Measurements from ENCODE around the gene UNKL. TPM values are rescaled to one million over a fixed set of nuclear protein-coding genes. Genes with fewer than 3 reads are reported as not detected.

Gene UNKL
- total and polyA plus RNA-seq, 8 donors, result 4.8 to 75.0 (median 28.2) TPM

DNA sequence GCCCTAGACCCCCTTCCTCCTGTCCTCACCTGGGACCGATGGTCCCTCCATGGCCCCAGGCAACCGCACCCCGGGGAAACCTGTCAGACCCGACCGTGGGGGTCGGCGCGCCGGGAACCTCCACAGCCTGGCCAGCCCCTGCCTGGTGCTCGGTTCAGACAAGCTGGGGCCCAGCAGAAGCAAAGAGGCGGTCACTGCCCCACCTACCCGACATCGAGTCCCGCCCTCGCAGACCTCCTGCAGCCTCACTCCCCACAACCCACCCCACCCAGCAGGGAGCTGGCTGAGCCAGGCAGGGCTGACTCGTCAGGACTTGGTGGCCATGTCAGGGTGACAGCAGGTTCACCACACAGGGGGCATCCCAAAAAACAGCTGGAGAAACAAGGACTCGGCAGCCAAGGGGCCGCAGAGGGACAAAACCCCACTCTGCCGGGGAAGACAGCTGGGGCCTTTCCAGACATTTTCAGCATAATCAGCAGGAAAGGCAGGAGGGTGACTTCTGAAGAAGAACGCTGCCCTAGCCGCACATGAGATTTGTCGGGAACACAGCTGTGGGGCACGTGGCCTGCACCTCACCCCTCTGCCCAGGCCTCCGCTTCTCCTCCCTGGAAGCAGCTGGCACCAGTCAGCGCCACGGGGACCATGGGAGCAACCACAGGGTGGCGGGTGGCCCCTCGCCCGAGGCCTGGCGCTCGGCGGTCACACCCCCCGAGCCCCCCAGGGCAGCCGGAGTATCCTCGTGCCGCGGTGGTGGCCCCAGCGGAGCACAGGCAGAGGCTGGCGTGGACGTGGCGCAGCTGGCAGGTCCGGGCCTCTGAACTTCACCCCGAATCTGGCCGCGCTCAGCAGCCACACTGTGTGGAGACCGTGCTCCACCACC is 39.8 kb downstream of the UNKL start:
- no peak overlapping the region for H3K4me3 ChIP-seq
- peaks cover 23 to 62% (median 56%) of the 10 kb centered on the region in 4 donors for H3K36me3 ChIP-seq
- intact Hi-C loops (cut with DNase I; ENCODE audit: low total_unique reads), result no loop called here
- TF ChIP-seq EP300 (IDR thresholded peaks at IDR 0.05), result no peak
- TF ChIP-seq, protein P1, sequence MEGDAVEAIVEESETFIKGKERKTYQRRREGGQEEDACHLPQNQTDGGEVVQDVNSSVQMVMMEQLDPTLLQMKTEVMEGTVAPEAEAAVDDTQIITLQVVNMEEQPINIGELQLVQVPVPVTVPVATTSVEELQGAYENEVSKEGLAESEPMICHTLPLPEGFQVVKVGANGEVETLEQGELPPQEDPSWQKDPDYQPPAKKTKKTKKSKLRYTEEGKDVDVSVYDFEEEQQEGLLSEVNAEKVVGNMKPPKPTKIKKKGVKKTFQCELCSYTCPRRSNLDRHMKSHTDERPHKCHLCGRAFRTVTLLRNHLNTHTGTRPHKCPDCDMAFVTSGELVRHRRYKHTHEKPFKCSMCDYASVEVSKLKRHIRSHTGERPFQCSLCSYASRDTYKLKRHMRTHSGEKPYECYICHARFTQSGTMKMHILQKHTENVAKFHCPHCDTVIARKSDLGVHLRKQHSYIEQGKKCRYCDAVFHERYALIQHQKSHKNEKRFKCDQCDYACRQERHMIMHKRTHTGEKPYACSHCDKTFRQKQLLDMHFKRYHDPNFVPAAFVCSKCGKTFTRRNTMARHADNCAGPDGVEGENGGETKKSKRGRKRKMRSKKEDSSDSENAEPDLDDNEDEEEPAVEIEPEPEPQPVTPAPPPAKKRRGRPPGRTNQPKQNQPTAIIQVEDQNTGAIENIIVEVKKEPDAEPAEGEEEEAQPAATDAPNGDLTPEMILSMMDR (IDR thresholded peaks at IDR 0.05), result no peak
- no peak for TF ChIP-seq POLR2AphosphoS5 (IDR thresholded peaks at IDR 0.05)
- TF ChIP-seq POLR2A (IDR thresholded peaks at IDR 0.05), result no peak
- H3K9me3 ChIP-seq, result no peaks in the 10 kb centered on the region
- H3K27me3 ChIP-seq, result no peaks in the 10 kb centered on the region
- no peak for DNase-seq
- H3K27ac ChIP-seq, result no peak overlapping the region
- WGBS, 5 donors, result 91 to 94% (median 92%) methylated on average over 6 to 46 of the region's 46 CpGs
- H3K4me1 ChIP-seq, result peaks cover 14 to 21% (median 20%) of the 10 kb centered on the region in 4 donors

DNA sequence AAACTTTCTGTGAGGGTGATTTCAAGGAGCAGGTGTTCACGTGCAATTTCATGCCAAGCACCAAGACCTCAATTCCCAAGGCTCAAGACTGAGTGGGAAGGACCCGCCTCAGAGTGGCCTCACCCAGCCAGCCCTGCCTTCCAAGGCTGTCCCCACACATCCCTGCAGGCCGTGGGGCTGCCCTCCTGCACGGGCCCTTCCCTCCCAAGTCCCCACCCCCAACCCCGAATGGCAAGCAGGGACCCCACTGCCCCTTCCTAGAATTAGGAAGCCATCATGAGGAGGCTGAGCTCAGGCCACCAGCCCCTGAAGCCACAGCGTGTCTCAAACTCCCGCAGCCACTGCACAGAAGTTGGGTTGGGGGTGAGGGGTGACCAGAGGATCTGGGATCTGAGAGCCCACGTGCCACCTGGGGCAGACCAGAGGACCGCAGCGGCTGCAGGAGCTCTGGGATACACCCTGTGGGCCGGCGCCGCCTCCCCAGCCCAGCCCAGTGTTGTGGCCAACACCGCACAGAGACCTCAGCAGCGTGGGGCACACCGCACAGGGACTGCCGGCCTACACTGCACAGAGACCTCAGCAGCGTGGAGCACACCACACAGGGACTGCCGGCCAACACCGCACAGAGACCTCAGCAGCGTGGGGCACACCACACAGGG is 42.1 kb downstream of the UNKL start:
- intact Hi-C loops (cut with DNase I; ENCODE audit: low total_unique reads), result no loop called here
- Histone ChIP-seq H3K4me1 (peaks cover 0 to under 1% (median 0%) of the 10 kb centered on the region in 4 donors), H3K27me3 (no peaks in the 10 kb centered on the region), H3K36me3 (peaks cover 24 to 80% (median 74%) of the 10 kb centered on the region in 4 donors), H3K9me3 (no peaks in the 10 kb centered on the region), H3K4me3 (no peak overlapping the region), H3K27ac (no peak overlapping the region)
- TF ChIP-seq POLR2AphosphoS5 (IDR thresholded peaks at IDR 0.05) (no peak), EP300 (IDR thresholded peaks at IDR 0.05) (no peak), POLR2A (IDR thresholded peaks at IDR 0.05) (no peak)
- TF ChIP-seq, protein P1 (IDR thresholded peaks at IDR 0.05), result no peak
- DNase-seq, result no peak
- 87 to 94% (median 94%) methylated on average over 7 to 17 of the region's 21 CpGs for WGBS, 5 donors

DNA sequence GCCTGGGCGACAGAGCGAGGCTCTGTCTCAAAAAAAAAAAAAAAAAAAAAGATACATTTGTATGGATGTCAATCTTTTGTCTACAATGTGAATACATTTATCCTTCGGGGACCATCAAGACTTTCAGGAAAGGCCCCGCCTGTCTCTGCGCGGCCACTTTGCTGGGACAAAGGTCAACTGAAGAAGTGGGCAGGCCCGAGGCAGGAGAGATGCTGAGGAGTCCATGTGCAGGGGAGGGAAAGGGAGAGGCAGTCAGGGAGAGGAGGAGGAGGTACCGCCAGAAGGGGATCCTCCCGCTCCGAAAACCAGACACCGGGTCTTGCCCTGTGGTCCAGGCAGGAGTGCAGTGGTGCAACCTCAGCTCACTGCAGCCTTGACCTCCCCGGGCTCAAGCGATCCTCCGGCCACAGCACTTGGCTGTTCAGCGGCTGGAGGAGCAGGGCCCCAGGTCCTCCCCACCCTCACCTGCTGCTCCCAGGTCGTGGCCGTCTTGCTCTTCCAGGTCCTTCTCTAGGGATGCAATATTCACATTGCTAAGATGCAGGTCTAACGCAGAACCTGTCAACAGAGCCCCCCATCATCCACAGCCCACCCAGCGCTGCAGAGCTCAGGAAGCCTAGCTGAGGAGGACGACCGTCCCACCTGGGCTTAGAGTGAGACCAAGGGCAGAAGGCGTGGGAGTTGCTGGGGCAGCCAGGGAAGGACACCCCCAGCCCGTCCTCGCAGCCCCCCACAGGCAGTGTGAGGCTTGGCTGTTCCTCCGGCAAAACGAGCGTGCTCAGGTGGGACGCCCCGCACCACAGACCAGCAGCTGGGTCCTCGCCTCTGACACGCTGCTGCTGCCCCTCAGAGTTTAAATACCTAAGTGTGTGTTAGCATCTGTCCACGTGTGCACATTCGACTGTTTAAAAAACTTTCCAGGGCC is 43.2 kb downstream of the UNKL start:
- no peaks in the 10 kb centered on the region for H3K27me3 ChIP-seq
- peaks cover 33 to 81% (median 78%) of the 10 kb centered on the region in 4 donors for H3K36me3 ChIP-seq
- H3K4me1 ChIP-seq, result no peaks in the 10 kb centered on the region
- no peak overlapping the region for H3K27ac ChIP-seq
- H3K4me3 ChIP-seq, result no peak overlapping the region
- DNase-seq, result no peak
- 90 to 92% (median 91%) methylated on average over 26 to 33 of the region's 33 CpGs for WGBS, 5 donors
- no peaks in the 10 kb centered on the region for H3K9me3 ChIP-seq
- intact Hi-C loops (cut with DNase I; ENCODE audit: low total_unique reads), result no loop called here
- no peak for TF ChIP-seq EP300 (IDR thresholded peaks at IDR 0.05)
- TF ChIP-seq POLR2AphosphoS5 (IDR thresholded peaks at IDR 0.05), result no peak
- TF ChIP-seq, protein P1 (IDR thresholded peaks at IDR 0.05), result no peak
- no peak for TF ChIP-seq POLR2A (IDR thresholded peaks at IDR 0.05)
